ES-I3 (cell line): ENCODE measurements around the gene MYO1E.

Source experiments
- H3K36me3 ChIP-seq: 2 replicates; pipeline ENCODE4 v1.6.1; 2013; ENCODE audit warnings: mild to moderate bottlenecking, low read length, control low read depth, moderate library complexity; ENCODE audit not compliant: insufficient read depth
- H3K4me1 ChIP-seq: 2 replicates; pipeline ENCODE4 v1.6.1; 2013; ENCODE audit warnings: mild to moderate bottlenecking, control low read depth, low read length; ENCODE audit not compliant: insufficient read depth
- H3K9ac ChIP-seq: 2 replicates; pipeline ENCODE4 v1.6.1; 2013; ENCODE audit warnings: low read depth, mild to moderate bottlenecking, low read length, moderate library complexity
- H3K9me3 ChIP-seq: 2 replicates; pipeline ENCODE4 v1.6.1; 2013; ENCODE audit warnings: mild to moderate bottlenecking, low read length, moderate library complexity; ENCODE audit not compliant: control insufficient read depth, insufficient read depth

MYO1E gene

DNA sequence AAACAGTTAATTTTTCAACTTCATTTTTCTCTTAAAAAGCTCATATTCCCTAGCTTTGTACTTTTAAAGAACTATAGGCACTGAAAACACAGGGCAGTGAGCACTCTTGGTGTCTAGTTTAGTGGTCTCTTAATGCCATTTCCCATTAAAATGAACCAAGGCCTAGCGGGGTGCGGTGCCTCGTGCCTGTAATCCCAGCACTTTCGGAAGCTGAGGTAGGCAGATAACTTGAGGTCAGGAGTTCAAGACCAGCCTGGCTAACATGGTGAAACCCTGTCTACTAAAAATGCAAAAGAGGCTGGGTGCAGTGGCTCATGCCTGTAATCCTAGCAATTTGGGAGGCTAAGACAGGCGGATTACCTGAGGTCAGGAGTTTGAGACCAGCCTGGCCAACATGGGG is 120.5 kb downstream of the MYO1E start:
- no peaks in the 10 kb centered on the region for H3K4me1 ChIP-seq
- H3K36me3 ChIP-seq = no peaks in the 10 kb centered on the region; the same call in 1 of the 2 replicates
- H3K9ac ChIP-seq = no peak overlapping the region
- no peaks in the 10 kb centered on the region for H3K9me3 ChIP-seq

DNA sequence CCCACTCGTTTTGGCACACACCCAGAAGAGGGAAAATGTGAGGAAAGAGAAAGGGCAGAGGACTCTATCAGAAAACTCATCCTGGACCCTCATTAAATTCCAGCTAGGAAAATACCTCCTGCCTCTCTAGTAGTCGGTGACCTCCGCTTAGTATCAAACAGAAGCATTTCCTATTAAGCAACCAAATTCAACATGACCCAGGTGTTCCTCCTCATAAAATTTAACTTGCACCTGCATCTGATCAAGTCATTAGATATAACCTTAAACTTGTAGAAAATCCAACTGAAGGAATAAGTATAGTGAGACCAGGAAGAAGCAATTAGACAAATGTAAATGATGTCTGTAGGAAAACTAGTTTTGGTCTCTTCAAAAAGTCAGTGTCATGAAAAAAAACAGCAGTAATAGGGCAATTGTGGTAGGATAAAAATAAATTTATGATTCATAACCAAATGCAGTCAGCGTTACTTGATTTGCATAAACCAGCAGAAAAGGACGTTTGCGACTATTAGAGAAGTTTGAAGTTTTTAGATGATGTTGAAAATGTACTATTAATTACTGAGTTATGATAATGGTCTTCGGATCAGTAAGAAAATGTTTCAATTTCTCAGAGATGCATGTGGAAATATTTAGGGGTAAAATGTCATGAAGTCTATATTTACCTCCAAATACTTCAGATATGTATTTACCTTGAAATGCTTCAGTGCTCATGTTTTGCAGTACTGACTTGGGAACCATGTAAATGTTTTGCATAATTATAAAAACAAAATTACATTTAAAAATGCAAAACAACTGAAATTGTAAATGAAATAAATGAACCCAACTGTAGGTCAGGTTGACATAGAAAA is 121.4 kb downstream of the MYO1E start:
- H3K36me3 ChIP-seq = no peaks in the 10 kb centered on the region; the same call in 1 of the 2 replicates
- no peaks in the 10 kb centered on the region for H3K9me3 ChIP-seq
- H3K4me1 ChIP-seq = no peaks in the 10 kb centered on the region
- H3K9ac ChIP-seq = no peak overlapping the region

- H3K36me3 ChIP-seq = no peaks in the 10 kb centered on the region; the same call in 1 of the 2 replicates
- no peak overlapping the region for H3K9ac ChIP-seq
Measured at GRCh38 chr15:59250249-59250648, 122.4 kb downstream of the MYO1E start.

DNA sequence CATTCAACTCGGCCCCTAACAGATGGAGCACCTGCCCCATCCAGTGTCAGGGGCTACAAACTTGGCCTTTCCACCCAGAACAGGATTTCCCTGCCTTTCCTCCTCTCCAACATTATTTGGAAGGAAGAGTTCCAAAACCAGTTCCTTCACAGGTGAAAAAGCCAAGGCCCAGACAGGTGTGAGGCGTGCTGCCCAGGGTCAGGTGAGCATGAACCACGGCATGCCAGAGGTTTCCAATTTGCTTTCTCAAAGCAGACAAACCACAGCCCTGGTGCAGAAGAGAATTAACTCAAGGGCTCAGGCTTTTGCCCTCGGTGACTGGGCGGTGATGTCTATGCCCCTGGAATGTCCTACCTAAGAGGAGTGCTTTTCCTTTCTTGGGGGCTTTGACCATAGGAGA is 122.9 kb downstream of the MYO1E start:
- Histone ChIP-seq H3K36me3 (no peaks in the 10 kb centered on the region; the same call in 1 of the 2 replicates), H3K9me3 (no peaks in the 10 kb centered on the region), H3K9ac (no peak overlapping the region), H3K4me1 (no peaks in the 10 kb centered on the region)

More at GRCh38 chr15:59250249-59250648, 122.4 kb downstream of the MYO1E start:
- Histone ChIP-seq H3K4me1 (no peaks in the 10 kb centered on the region), H3K9me3 (no peaks in the 10 kb centered on the region)

GRCh38 chr15:59247364-59247763 is 125.3 kb downstream of the MYO1E start:
- Histone ChIP-seq H3K9me3 (no peaks in the 10 kb centered on the region), H3K4me1 (no peaks in the 10 kb centered on the region), H3K9ac (no peak overlapping the region), H3K36me3 (no peaks in the 10 kb centered on the region)

GRCh38 chr15:59245559-59245958 is 127.1 kb downstream of the MYO1E start:
- Histone ChIP-seq H3K36me3 (no peaks in the 10 kb centered on the region), H3K9ac (no peak overlapping the region), H3K4me1 (no peaks in the 10 kb centered on the region), H3K9me3 (no peaks in the 10 kb centered on the region)

DNA sequence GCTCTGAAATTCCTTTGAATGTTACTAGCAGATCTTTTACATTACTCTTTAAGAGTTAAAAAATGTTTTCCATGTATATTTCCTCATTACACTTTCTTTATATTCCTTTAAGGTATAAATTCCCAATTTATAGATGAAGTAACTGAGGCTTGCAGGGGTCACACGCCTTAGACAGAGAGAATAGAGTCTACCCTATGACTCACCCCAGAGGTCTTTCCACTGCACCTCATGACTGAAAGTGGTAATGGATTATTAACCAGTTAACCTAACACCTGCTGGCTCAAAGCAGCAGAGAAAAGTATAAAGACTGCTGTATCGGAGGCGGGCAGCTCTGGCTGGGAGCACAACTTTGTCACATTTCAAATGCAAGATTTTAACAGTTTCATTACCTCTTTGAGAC is 128.3 kb downstream of the MYO1E start:
- no peaks in the 10 kb centered on the region for H3K36me3 ChIP-seq
- H3K4me1 ChIP-seq = no peaks in the 10 kb centered on the region
- H3K9me3 ChIP-seq = no peaks in the 10 kb centered on the region
- no peak overlapping the region for H3K9ac ChIP-seq

DNA sequence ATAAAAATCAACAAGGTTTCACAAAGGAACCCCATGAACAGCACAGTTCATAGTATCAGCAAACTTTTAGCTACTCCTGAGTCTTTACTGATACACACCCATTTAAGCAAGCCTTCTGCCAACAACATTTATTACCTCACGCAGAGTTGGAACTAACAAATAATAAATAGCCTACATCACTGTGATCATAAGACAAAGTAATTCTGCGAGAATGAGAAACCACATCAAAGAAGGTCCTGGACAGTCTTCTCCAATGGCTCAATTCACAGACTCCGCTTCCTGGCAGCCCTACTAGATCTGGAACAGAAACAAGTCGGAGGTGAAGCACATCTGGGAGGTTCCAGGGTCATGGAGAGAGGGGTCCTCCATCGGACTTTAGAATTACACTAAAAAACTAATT is 129.0 kb downstream of the MYO1E start:
- Histone ChIP-seq H3K4me1 (no peaks in the 10 kb centered on the region), H3K9me3 (no peaks in the 10 kb centered on the region), H3K9ac (no peak overlapping the region), H3K36me3 (no peaks in the 10 kb centered on the region)

DNA sequence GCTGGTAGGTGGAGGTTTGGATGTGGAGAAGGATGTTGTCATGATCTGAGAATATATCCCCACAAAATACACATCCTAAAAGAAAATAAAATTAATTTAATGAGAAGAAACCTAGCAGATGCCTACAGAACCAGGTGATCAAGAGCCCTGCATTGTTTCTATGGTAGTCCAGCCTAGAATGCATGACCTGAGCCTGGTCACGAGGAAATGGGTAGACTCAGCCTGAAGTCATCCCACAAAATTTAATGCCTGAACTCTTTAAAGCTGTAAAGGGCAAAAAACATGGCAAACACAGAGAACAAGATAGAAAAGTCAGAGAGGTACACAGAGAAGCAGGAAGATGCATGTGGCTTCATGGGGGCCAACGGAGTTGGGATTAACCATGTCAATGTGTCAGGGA is 130.0 kb downstream of the MYO1E start:
- H3K4me1 ChIP-seq = no peaks in the 10 kb centered on the region
- H3K36me3 ChIP-seq = no peaks in the 10 kb centered on the region
- H3K9ac ChIP-seq = no peak overlapping the region
- no peaks in the 10 kb centered on the region for H3K9me3 ChIP-seq

GRCh38 chr15:59240036-59240435 is 132.6 kb downstream of the MYO1E start:
- H3K9ac ChIP-seq = no peak overlapping the region
- H3K36me3 ChIP-seq = no peaks in the 10 kb centered on the region
- H3K9me3 ChIP-seq = no peaks in the 10 kb centered on the region
- H3K4me1 ChIP-seq = no peaks in the 10 kb centered on the region

DNA sequence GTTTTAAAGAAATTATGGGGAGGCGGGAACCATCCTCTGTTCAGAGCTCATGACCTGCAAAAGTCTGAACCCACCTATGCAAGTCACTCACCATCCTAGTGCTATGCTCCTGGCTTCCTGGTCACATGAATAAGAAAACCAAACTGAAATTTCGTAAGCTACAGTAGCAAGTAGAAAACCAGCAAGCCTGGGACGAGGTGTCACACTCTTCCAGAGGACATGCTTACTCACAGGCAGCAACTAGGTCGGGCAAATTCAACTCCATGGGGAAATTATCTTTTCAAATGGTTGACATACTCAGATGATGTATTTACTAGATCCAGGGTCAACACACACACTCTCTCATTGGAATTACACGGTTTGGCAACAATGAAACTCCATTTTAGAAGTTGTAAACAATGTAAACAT is 134.7 kb downstream of the MYO1E start:
- Histone ChIP-seq H3K9ac (no peak overlapping the region), H3K4me1 (no peaks in the 10 kb centered on the region), H3K9me3 (no peaks in the 10 kb centered on the region), H3K36me3 (no peaks in the 10 kb centered on the region)

- Histone ChIP-seq H3K36me3 (no peaks in the 10 kb centered on the region), H3K9ac (no peak overlapping the region), H3K4me1 (no peaks in the 10 kb centered on the region), H3K9me3 (no peaks in the 10 kb centered on the region)
Measured at GRCh38 chr15:59237119-59237855, 135.4 kb downstream of the MYO1E start.

- no peaks in the 10 kb centered on the region for H3K36me3 ChIP-seq
- H3K9me3 ChIP-seq = no peaks in the 10 kb centered on the region
- no peak overlapping the region for H3K9ac ChIP-seq
- no peaks in the 10 kb centered on the region for H3K4me1 ChIP-seq
Measured at GRCh38 chr15:59236394-59236793, 136.3 kb downstream of the MYO1E start.

DNA sequence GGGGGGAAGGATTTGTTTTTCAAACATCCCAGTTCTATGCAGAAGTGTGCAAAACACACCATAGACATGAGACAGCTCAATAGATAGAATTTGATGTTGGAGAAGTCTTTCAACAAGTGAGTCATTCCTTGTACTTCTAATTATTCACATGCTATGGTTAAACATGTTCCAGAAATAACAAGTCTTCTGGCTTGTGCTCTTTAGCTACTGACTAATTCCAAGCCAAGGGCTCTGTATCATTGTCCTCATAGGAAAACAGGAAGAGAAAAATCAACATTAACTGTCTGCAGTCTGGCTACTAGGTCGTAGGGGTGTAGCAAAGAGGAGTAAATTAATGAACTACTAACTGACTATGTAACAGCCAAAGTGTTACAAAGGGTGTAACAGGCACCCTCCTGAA is 140.2 kb downstream of the MYO1E start:
- Histone ChIP-seq H3K36me3 (no peaks in the 10 kb centered on the region), H3K9me3 (no peaks in the 10 kb centered on the region), H3K9ac (no peak overlapping the region), H3K4me1 (no peaks in the 10 kb centered on the region)

DNA sequence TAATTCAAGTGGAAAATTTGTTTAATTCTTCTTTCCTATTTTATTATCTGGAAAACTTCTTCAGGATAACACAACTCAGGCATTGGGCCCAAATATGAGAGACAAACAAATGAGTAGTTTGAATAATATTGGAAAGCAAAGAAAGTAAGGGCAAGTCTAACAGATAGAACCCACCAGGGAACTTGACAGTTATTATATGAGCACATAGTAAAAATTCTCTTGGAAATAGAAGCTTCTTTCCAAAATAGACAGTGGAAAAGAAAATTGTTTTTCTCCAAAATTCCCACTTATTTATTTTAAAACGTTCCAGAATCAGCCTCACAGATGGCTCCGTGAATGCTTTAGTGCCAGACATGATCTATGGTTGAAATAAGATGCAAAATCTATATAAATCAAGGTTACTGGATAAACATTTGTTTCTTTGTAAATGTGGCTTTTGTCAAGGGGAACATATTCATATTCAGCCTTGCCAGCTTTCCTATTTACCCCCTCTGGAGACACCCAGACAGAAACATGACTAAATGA is 142.1 kb downstream of the MYO1E start:
- Histone ChIP-seq H3K36me3 (no peaks in the 10 kb centered on the region), H3K9me3 (no peaks in the 10 kb centered on the region), H3K4me1 (no peaks in the 10 kb centered on the region), H3K9ac (no peak overlapping the region)
